ENCODE results near the gene DIAPH1.

GRCh38 chr5:141465351-141465750, 153.4 kb downstream of the DIAPH1 start:
- no peak for TF ChIP-seq CTCF (conservative IDR thresholded peaks at IDR 0.05)
- no peak for TF ChIP-seq ZFX (IDR thresholded peaks at IDR 0.05)

All from C4-2B (cell line).